ENCODE data around the gene NFE2.
"Not testable (repeated sequence)": the region's sequence is repeated elsewhere in the genome, so short reads cannot be mapped to it uniquely, and the experiment has no call there.

NFE2 gene

GRCh38 chr12:54331461-54331860 lies 30.6 kb upstream of the NFE2 start:
- Histone ChIP-seq H3K4me3 (ENCODE audit: insufficient read depth, low read depth, low read length, poor library complexity, severe bottlenecking) (no peak overlapping the region), H3K27ac (ENCODE audit: insufficient read depth, low read length, poor library complexity, severe bottlenecking) (no peak overlapping the region), H3K9me3 (ENCODE audit: control insufficient read depth, low read length) (no peaks in the 10 kb centered on the region), H3K36me3 (ENCODE audit: control insufficient read depth, insufficient read depth, low read length) (no peaks in the 10 kb centered on the region), H3K4me1 (ENCODE audit: control insufficient read depth, insufficient read depth, low read length, poor library complexity, severe bottlenecking) (peaks cover 27% of the 10 kb centered on the region), H3K27me3 (replicated peaks; ENCODE audit: control insufficient read depth, insufficient read depth, low read length, poor library complexity, severe bottlenecking) (no peaks in the 10 kb centered on the region)
- no peak for DNase-seq

DNA sequence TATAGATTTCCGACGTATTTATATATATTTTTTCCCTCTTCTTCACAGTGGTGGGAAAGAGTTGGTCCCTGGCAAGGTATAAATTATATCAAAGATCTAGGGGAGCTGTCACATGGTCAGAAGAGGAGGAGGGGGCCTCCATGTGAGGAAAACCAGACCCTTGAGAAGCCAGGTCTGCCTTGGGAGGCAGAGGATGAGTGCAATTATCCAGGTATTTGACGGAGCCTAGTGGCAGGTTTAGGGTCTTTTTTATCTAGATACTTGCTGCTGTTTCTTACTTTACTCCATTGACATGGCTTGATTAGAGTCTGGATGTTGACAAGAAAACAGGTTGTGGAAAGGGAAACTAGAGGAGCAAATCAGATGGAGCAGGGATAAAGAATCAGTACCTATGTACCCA lies 29.6 kb upstream of the NFE2 start:
- Histone ChIP-seq H3K36me3 (ENCODE audit: control insufficient read depth, insufficient read depth, low read length) (no peaks in the 10 kb centered on the region), H3K27ac (ENCODE audit: insufficient read depth, low read length, poor library complexity, severe bottlenecking) (no peak overlapping the region), H3K9me3 (ENCODE audit: control insufficient read depth, low read length) (no peaks in the 10 kb centered on the region), H3K4me1 (ENCODE audit: control insufficient read depth, insufficient read depth, low read length, poor library complexity, severe bottlenecking) (peaks cover 33% of the 10 kb centered on the region), H3K4me3 (ENCODE audit: insufficient read depth, low read depth, low read length, poor library complexity, severe bottlenecking) (no peak overlapping the region), H3K27me3 (replicated peaks; ENCODE audit: control insufficient read depth, insufficient read depth, low read length, poor library complexity, severe bottlenecking) (no peaks in the 10 kb centered on the region)
- DNase-seq, result no peak

GRCh38 chr12:54329759-54330158 lies 28.9 kb upstream of the NFE2 start:
- Histone ChIP-seq H3K27ac (ENCODE audit: insufficient read depth, low read length, poor library complexity, severe bottlenecking) (no peak overlapping the region), H3K9me3 (ENCODE audit: control insufficient read depth, low read length) (no peaks in the 10 kb centered on the region), H3K27me3 (replicated peaks; ENCODE audit: control insufficient read depth, insufficient read depth, low read length, poor library complexity, severe bottlenecking) (no peaks in the 10 kb centered on the region), H3K36me3 (ENCODE audit: control insufficient read depth, insufficient read depth, low read length) (no peaks in the 10 kb centered on the region), H3K4me1 (ENCODE audit: control insufficient read depth, insufficient read depth, low read length, poor library complexity, severe bottlenecking) (peaks cover 33% of the 10 kb centered on the region), H3K4me3 (ENCODE audit: insufficient read depth, low read depth, low read length, poor library complexity, severe bottlenecking) (no peak overlapping the region)
- DNase-seq, result no peak

- Histone ChIP-seq H3K27me3 (replicated peaks; ENCODE audit: control insufficient read depth, insufficient read depth, low read length, poor library complexity, severe bottlenecking) (no peaks in the 10 kb centered on the region), H3K9me3 (ENCODE audit: control insufficient read depth, low read length) (no peaks in the 10 kb centered on the region), H3K27ac (ENCODE audit: insufficient read depth, low read length, poor library complexity, severe bottlenecking) (no peak overlapping the region), H3K36me3 (ENCODE audit: control insufficient read depth, insufficient read depth, low read length) (no peaks in the 10 kb centered on the region), H3K4me3 (ENCODE audit: insufficient read depth, low read depth, low read length, poor library complexity, severe bottlenecking) (no peak overlapping the region), H3K4me1 (ENCODE audit: control insufficient read depth, insufficient read depth, low read length, poor library complexity, severe bottlenecking) (peaks cover 34% of the 10 kb centered on the region)
- no peak for DNase-seq
These were observed 28.0 kb upstream of the NFE2 start for GRCh38 chr12:54328595-54329337.

GRCh38 chr12:54325442-54326109 lies 24.8 kb upstream of the NFE2 start:
- H3K36me3 ChIP-seq (ENCODE audit: control insufficient read depth, insufficient read depth, low read length); H3K9me3 ChIP-seq (ENCODE audit: control insufficient read depth, low read length); H3K27me3 ChIP-seq (replicated peaks; ENCODE audit: control insufficient read depth, insufficient read depth, low read length, poor library complexity, severe bottlenecking); DNase-seq: not testable (repeated sequence)
- peak overlapping the region; percentile 78 for H3K4me3 ChIP-seq (ENCODE audit: insufficient read depth, low read depth, low read length, poor library complexity, severe bottlenecking)
- H3K27ac ChIP-seq (ENCODE audit: insufficient read depth, low read length, poor library complexity, severe bottlenecking), result peak overlapping the region; percentile 79
- H3K4me1 ChIP-seq (ENCODE audit: control insufficient read depth, insufficient read depth, low read length, poor library complexity, severe bottlenecking), result peaks cover 18% of the 10 kb centered on the region

- Histone ChIP-seq H3K4me3 (ENCODE audit: insufficient read depth, low read depth, low read length, poor library complexity, severe bottlenecking) (peak within 1 kb of the TSS; percentile 78), H3K36me3 (ENCODE audit: control insufficient read depth, insufficient read depth, low read length) (no peaks in the 10 kb centered on the region), H3K27ac (ENCODE audit: insufficient read depth, low read length, poor library complexity, severe bottlenecking) (peak within 1 kb of the TSS; percentile 79), H3K27me3 (replicated peaks; ENCODE audit: control insufficient read depth, insufficient read depth, low read length, poor library complexity, severe bottlenecking) (no peaks in the 10 kb centered on the region), H3K4me1 (ENCODE audit: control insufficient read depth, insufficient read depth, low read length, poor library complexity, severe bottlenecking) (peaks cover 14% of the 10 kb centered on the region), H3K9me3 (ENCODE audit: control insufficient read depth, low read length) (no peaks in the 10 kb centered on the region)
- peak; percentile 88 to 94 (median 92) for DNase-seq
These were observed 24.0 kb upstream of the NFE2 start, which contains the start of gene COPZ1 for GRCh38 chr12:54324617-54325441. Gene COPZ1 (plus strand): TSS chr12:54325131. CDS start chr12:54325164, 33 bp downstream.

DNA sequence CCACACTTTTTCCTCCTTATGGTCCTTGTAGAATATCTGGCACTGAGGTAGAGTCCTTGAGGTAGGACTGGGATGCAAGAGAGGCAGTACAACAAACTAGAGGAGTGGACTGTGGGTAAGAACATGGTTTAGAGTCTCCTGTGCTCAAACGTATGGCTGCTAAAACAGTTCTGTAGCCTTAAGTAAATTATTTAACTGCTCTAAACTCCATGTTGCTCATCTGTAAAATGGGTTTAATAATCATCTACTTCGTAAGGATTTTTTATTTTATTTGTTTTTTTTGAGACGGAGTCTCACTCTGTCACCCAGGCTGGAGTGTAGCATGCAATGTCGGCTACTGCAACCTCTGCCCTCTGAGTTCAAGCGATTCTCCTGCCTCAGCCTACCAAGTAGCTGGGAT lies 20.5 kb upstream of the NFE2 start:
- Histone ChIP-seq H3K4me3 (ENCODE audit: insufficient read depth, low read depth, low read length, poor library complexity, severe bottlenecking) (no peak overlapping the region), H3K9me3 (ENCODE audit: control insufficient read depth, low read length) (no peaks in the 10 kb centered on the region), H3K27me3 (replicated peaks; ENCODE audit: control insufficient read depth, insufficient read depth, low read length, poor library complexity, severe bottlenecking) (no peaks in the 10 kb centered on the region), H3K4me1 (ENCODE audit: control insufficient read depth, insufficient read depth, low read length, poor library complexity, severe bottlenecking) (peaks cover 9% of the 10 kb centered on the region), H3K27ac (ENCODE audit: insufficient read depth, low read length, poor library complexity, severe bottlenecking) (no peak overlapping the region), H3K36me3 (ENCODE audit: control insufficient read depth, insufficient read depth, low read length) (no peaks in the 10 kb centered on the region)
- no peak for DNase-seq

DNA sequence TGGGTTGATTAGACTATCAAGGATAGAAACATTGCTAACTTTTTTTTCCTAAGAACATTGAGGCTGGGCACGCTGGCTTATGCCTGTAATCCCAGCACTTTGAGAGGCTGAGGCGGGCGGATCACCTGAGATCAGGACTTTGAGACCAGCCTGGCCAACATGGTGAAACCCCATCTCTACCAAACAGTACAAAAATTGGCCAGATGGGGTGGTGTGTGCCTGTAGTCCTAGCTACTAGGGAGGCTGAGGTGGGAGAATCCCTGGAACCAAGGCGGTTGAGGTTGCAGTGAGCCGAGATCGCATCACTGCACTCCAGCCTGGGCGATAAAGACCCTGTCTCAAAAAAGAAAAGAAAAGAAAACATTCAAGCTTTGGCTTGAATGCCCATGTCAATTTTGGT lies 11.5 kb upstream of the NFE2 start:
- not testable (repeated sequence) for H3K9me3 ChIP-seq (ENCODE audit: control insufficient read depth, low read length); H3K36me3 ChIP-seq (ENCODE audit: control insufficient read depth, insufficient read depth, low read length); H3K4me1 ChIP-seq (ENCODE audit: control insufficient read depth, insufficient read depth, low read length, poor library complexity, severe bottlenecking); H3K27ac ChIP-seq (ENCODE audit: insufficient read depth, low read length, poor library complexity, severe bottlenecking); H3K4me3 ChIP-seq (ENCODE audit: insufficient read depth, low read depth, low read length, poor library complexity, severe bottlenecking); H3K27me3 ChIP-seq (replicated peaks; ENCODE audit: control insufficient read depth, insufficient read depth, low read length, poor library complexity, severe bottlenecking); DNase-seq

GRCh38 chr12:54311051-54311450 lies 10.2 kb upstream of the NFE2 start:
- Histone ChIP-seq H3K27me3 (replicated peaks; ENCODE audit: control insufficient read depth, insufficient read depth, low read length, poor library complexity, severe bottlenecking) (no peaks in the 10 kb centered on the region), H3K9me3 (ENCODE audit: control insufficient read depth, low read length) (no peaks in the 10 kb centered on the region), H3K4me3 (ENCODE audit: insufficient read depth, low read depth, low read length, poor library complexity, severe bottlenecking) (no peak overlapping the region), H3K4me1 (ENCODE audit: control insufficient read depth, insufficient read depth, low read length, poor library complexity, severe bottlenecking) (no peaks in the 10 kb centered on the region), H3K36me3 (ENCODE audit: control insufficient read depth, insufficient read depth, low read length) (no peaks in the 10 kb centered on the region), H3K27ac (ENCODE audit: insufficient read depth, low read length, poor library complexity, severe bottlenecking) (no peak overlapping the region)
- DNase-seq, result no peak

All from effector memory CD4-positive, alpha-beta T cell (primary cell).